GM21786 (cell line): Measurements from ENCODE around the gene CENPP.

Source experiments
- ATAC-seq: cut with Tn5 transposase; IDR thresholded peaks from one replicate; pipeline ENCODE4 v1.9.1; 2021; ENCODE audit not compliant: unreplicated experiment

CENPP gene

GRCh38 chr9:92633614-92634278 lies 308.0 kb downstream of the CENPP start:
- ATAC-seq: no peak

DNA sequence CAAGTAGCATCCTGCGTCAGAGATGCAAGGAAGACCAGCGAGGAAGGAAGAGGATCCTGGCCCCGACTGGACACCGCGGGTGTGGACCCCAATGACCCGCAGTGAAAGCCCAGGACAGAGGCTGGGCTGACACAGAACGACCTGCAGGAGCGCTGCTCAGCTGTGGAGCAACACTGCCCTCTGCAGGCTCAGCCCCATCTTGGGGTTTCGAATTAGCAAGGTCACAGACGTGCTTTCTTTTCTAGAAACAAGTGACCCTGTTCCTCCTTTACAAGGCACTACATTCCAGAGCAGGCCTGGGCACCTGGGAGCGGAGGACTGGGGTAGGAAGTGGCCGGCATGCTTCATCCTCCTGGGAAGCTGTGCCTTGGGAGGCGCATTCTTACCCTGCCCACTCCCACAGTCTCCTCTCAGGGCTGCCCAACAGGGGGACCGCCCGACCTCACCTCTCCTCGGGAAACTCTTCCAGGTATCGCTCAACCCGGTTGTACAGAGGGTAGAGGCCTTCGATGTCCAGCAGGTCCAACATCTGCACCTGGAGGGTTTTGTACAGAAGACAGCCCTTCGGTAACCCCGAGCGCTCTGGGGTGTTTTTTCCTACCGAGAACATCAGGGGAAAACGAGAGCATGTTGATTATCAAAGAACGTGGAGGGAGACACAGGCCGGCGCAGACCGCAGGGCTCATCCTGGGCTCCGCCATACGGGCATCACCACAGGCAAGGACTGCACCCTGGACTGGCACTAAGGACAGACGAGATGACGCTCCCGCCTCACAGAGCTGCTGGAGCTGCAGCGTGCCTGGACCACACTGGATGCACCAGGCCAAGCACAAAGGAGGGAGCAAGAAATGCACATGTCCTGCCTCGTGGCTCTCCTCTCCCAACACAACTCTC lies 309.2 kb downstream of the CENPP start:
- no peak for ATAC-seq

GRCh38 chr9:92635760-92636159 lies 310.0 kb downstream of the CENPP start:
- no peak for ATAC-seq

DNA sequence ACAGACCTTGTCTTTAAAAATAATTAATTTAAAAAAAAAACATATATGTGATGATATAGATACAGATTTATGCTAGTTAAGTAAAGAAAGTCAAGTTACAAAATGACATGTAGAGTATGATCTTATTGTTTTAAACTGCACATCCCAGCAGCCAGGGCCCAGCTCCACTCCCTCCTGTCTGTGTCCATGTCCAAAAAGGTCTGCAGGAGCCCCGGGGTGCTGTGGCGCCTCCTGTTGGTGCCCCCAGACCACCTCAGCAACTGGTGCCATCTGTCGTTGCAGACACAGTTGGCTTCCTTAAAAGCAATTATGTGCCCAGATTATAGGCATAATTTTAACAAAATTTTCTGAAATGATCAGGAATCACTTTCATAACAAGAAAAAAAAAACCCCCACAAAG lies 310.9 kb downstream of the CENPP start:
- no peak for ATAC-seq

GRCh38 chr9:92637326-92637725 lies 311.6 kb downstream of the CENPP start:
- no peak for ATAC-seq

- ATAC-seq: no peak
These were observed 312.3 kb downstream of the CENPP start for GRCh38 chr9:92637886-92638620.

- no peak for ATAC-seq
These were observed 312.9 kb downstream of the CENPP start for GRCh38 chr9:92638621-92639101.

GRCh38 chr9:92639124-92639523 lies 313.4 kb downstream of the CENPP start:
- ATAC-seq: no peak

- no peak for ATAC-seq
These were observed 314.1 kb downstream of the CENPP start for GRCh38 chr9:92639791-92640271.

DNA sequence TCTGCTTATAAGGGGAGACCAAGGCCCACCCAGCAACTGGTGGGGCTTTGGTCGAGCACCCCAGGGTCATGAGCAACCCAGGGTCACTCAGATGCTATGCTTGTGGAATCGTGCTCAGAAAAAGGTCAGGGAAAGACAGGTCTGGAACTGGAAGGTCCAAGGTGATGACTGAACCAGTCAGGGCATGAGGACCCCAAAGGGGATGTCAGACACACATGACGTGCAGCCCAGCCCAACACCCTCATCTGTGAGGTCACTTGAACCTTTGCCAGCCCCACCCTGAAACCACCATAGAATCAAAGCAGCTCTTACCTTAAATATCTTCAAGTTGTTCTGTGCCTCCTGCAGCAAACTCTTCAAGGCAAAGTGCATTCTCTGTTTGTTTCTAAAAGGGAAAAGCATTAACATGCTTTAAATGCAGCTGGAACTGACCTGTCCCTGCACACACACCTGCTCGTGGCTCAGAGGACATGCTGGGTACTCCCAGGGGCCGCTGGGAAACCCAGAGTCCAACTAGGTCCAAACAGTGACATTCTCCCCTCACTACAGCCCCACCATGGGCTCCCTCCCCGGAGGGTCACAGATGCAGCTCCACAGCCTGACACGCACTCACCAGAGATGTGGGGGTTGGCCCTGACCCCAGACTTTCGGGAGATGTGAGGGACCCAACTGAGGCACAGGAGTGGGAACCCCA lies 314.8 kb downstream of the CENPP start:
- ATAC-seq: no peak

DNA sequence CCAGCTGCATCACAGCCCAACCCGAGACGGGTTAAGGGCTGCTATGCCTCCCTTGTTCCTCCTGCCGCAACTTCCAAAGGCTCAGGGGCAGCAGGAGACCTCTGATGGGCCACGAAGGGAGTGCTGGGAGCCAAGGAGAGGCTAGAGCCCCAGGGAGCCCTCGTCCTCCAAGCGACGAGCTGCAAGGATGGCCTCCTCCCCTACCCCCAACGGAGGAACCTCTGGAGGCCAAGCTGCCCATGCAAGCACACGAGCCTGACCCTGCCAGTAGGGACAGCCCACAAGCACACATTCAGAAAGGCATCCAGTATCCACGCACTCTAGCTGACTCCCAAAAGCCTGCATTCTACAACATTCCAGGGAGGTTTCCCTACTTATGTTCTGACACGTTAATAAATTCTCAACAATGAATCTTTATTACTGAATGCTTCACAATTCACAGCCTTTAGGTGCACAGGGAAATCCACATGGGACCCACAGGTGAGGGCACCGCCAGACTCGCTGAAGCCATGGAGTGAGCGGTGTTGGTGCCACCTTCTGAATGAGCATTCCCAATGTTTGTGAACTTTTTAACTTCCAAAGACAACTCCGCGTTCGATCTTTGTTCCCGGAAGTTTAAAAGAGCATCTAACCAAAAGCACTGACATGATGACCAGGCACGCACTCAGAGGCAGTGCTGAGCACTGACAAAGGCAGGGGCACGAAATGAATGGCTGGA lies 315.5 kb downstream of the CENPP start:
- no peak for ATAC-seq

DNA sequence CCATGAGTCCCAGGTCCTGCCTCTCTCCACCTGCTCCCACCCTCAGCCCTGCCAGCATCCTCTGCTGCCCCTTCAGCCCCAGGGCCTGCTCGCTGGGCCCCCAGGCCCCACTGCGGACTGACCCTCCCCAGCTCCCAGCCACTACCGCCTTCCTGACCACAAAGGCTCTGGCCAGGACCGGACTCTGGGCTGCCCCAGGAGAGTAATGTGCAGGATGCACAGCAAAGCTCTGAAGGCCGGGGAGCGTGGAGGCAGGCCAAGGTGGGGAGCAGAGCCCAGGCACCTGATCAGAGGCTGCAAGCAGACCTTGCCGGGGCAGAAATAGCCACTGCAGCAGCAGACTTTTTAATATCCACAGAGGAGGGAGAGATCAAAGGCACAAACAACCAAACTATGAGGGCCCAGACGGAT lies 316.3 kb downstream of the CENPP start:
- ATAC-seq: no peak

DNA sequence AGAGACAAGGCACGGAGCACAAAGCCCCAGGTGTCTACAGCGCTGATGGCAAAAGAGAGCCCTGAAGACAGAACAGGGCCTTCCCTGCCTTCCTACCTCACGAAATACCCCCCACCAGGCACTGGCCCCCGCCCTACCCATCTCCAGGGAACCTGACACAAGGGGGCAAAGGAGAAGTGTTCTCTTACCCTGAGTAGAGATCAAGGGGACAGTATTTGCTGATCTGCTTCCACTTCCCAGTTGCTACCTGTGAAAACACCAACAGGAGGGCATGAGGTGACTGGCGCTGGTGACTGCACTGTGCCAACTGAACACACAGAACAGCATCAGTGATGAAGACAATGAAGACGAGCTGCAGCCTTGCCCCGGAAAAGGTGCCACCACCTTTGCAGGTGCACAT lies 316.8 kb downstream of the CENPP start:
- ATAC-seq: no peak

DNA sequence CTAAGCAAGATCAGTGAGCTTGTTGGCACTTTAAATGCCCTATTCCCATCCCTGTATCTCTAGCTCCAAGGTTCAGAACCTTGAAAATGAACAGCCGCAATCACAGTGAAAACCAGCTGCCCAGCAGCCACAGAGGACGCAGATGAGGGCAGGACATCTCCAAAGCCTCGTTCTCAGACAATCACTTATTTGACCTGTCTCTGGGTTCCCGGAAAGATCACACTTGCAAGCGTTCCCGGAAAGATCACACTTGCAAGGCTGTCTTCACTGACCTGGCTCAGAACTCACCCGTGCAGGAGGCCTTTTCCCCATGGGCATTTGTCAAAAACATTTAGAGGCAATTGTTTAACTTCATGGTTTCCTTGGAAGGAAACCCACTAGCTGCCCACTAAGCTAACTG lies 318.5 kb downstream of the CENPP start:
- no peak for ATAC-seq

DNA sequence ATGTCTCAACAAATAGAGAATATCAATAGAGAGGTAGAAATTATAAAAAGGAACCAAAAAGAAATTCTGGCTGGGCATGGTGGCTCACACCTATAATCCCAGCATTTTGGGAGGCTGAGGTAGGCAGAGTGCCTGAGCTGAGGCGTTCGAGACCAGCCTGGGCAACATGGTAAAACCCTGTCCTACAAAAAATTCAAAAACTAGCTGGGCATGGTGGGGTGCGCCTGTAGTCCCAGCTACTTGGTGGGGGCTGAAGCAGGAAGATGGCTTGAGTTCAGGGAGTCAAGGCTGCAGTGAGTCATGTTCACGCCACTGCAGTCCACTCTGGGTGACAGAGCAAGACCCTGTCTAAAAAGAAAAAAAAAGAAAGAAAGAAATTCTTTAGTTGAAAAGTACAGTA lies 319.3 kb downstream of the CENPP start:
- no peak for ATAC-seq

DNA sequence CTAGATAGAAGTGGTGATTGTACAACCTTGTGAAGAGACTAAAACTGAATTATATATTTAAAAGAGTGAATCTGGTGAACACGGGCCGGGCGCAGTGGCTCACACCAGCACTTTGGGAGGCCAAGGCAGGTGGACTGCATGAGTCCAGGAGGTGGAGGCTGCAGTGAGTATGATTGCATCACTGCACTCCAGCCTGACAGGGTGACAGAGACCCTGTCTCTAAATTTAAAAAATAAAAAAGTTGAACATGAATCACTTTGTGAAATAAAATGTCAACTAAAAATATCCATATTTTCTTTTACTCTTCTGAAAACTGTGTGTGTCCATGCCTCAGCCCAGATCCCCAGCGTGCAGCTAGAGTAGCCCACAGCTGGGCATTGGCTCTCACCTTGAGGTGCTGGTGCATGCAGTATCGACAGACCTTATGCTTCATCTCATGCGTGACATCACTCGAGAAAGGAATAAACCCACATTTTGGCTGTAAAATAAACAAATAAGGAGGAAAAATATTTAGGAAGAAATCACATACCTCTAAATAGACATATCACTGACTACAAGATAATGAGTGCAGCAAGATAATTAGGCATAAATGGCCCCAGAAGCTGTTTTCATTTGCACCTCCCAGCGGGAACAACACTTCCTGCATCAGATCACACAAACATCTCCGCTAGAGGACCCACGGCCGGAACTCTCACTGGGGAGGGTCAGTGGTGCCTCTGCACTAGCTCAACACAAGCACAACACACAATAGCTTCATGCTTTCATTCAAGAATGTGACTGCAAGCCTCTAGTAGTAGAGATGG lies 322.1 kb downstream of the CENPP start:
- no peak for ATAC-seq

GRCh38 chr9:92648474-92648971 lies 322.8 kb downstream of the CENPP start:
- no peak for ATAC-seq

- ATAC-seq: no peak
These were observed 323.3 kb downstream of the CENPP start for GRCh38 chr9:92649007-92649406.

DNA sequence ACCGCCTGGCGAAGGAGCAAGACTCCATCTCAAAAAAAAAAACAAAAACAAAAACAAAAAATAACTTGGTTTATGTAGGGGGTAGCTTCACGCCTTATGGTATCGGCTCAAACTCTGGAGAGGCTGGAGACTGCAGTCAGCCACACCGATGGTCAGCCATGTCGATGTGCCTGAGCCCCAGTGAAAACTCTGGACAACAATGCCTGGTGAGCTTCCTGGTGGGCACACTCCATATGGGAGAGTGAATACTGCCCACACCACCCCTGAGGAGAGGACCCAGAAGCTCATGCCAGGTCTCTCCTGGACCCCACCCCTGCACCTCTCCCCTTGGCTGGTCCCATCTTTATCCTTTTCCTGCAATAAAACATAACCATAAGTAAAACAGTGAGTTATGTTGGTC lies 324.5 kb downstream of the CENPP start:
- no peak for ATAC-seq
